GM19397 (cell line): Measurements from ENCODE around the gene ANO4.
"Not testable (repeated sequence)": the region's sequence is repeated elsewhere in the genome, so short reads cannot be mapped to it uniquely, and the experiment has no call there.

Experiments used
- ATAC-seq: cut with Tn5 transposase; IDR thresholded peaks from one replicate; pipeline ENCODE4 v1.9.1; 2021; ENCODE audit warnings: mild to moderate bottlenecking, moderate library complexity; ENCODE audit not compliant: unreplicated experiment

Gene ANO4

GRCh38 chr12:101038289-101038871 lies 243.8 kb downstream of the ANO4 start:
- no peak for ATAC-seq

- ATAC-seq, result no peak
Observed at GRCh38 chr12:101039848-101040531, 245.4 kb downstream of the ANO4 start.

- no peak for ATAC-seq
Observed at GRCh38 chr12:101040936-101041335, 246.4 kb downstream of the ANO4 start.

- no peak for ATAC-seq
Observed at GRCh38 chr12:101042211-101042610, 247.6 kb downstream of the ANO4 start.

- ATAC-seq, result no peak
Observed at GRCh38 chr12:101044512-101045059, 250.0 kb downstream of the ANO4 start.

- ATAC-seq, result no peak
Observed at GRCh38 chr12:101045486-101046464, 251.2 kb downstream of the ANO4 start.

GRCh38 chr12:101047652-101048051 lies 253.1 kb downstream of the ANO4 start:
- no peak for ATAC-seq

- no peak for ATAC-seq
Observed at GRCh38 chr12:101050631-101051030, 256.1 kb downstream of the ANO4 start.

- no peak for ATAC-seq
Observed at GRCh38 chr12:101051151-101051550, 256.6 kb downstream of the ANO4 start.

- no peak for ATAC-seq
Observed at GRCh38 chr12:101051901-101052550, 257.4 kb downstream of the ANO4 start.

- ATAC-seq, result no peak
Observed at GRCh38 chr12:101053203-101053602, 258.6 kb downstream of the ANO4 start.

GRCh38 chr12:101055940-101056339 lies 261.4 kb downstream of the ANO4 start:
- ATAC-seq, result no peak

- not testable (repeated sequence) for ATAC-seq
Observed at GRCh38 chr12:101062508-101062907, 267.9 kb downstream of the ANO4 start.

GRCh38 chr12:101064721-101065120 lies 270.1 kb downstream of the ANO4 start:
- no peak for ATAC-seq

- ATAC-seq, result no peak
Observed at GRCh38 chr12:101066489-101066888, 271.9 kb downstream of the ANO4 start.

- no peak for ATAC-seq
Observed at GRCh38 chr12:101068402-101068801, 273.8 kb downstream of the ANO4 start.

- ATAC-seq, result no peak
Observed at GRCh38 chr12:101068836-101069235, 274.3 kb downstream of the ANO4 start.

GRCh38 chr12:101074940-101075680 lies 280.5 kb downstream of the ANO4 start:
- no peak for ATAC-seq

- ATAC-seq, result no peak
Observed at GRCh38 chr12:101076921-101077320, 282.3 kb downstream of the ANO4 start.
